Caco-2 (cell line): ENCODE data around the gene SLC25A5. TPM values are rescaled to one million over a fixed set of nuclear protein-coding genes. Genes with fewer than 3 reads are reported as not detected.

Source experiments
- BruUV-seq: library from RNA; stranded (reverse); fragments of 400-500 nt; replicated peaks from 2 replicates; lab custom pipeline; 2021; lab: Mats Ljungman, UMichigan
- CTCF ChIA-PET: fragments of 300-600 bp; sonication (Branson Sonifier 250); formaldehyde crosslinking; loops from one replicate; lab custom pipeline; 2022; ENCODE audit warnings: antibody characterized with exemption; lab: Charles Lee
- POLR2A ChIA-PET: fragments of 300-600 bp; sonication (Branson Sonifier 250); formaldehyde crosslinking; loops from one replicate; lab custom pipeline; 2022; ENCODE audit warnings: antibody characterized with exemption; lab: Charles Lee
- DNase-seq, 2 experiments: peaks; one replicate each; pipeline versions ENCODE4 v3.0.0 to v3.0.0-alpha.2; 2020 to 2022
- H3K27me3 ChIP-seq: replicated peaks from 2 replicates; pipeline ENCODE4 v1.6.0; 2011; ENCODE audit warnings: low read length; ENCODE audit not compliant: control insufficient read depth, insufficient read depth
- H3K36me3 ChIP-seq: 2 replicates; pipeline ENCODE4 v1.5.1; 2011; ENCODE audit warnings: low read length; ENCODE audit not compliant: control insufficient read depth, insufficient read depth
- H3K4me1 ChIP-seq: fragments of 250-450 bp; sonication (Bioruptor Pico); 2 replicates; pipeline ENCODE4 v1.5.1; 2020; ENCODE audit warnings: mild to moderate bottlenecking
- H3K4me3 ChIP-seq: 2 replicates; pipeline ENCODE4 v1.5.1; 2011; ENCODE audit warnings: low read depth, mild to moderate bottlenecking, control low read depth, low read length
- H3K9me3 ChIP-seq: fragments of 250-450 bp; sonication (Bioruptor Pico); 2 replicates; pipeline ENCODE4 v1.5.1; 2020; ENCODE audit warnings: mild to moderate bottlenecking, moderate library complexity
- H3K27ac Mint-ChIP-seq: one replicate; pipeline ENCODE4 v1.8.0; 2022; ENCODE audit warnings: mixed read lengths; ENCODE audit not compliant: unreplicated experiment
- H3K27me3 Mint-ChIP-seq: one replicate; pipeline ENCODE4 v1.8.0; 2022; ENCODE audit warnings: mixed read lengths; ENCODE audit not compliant: insufficient read depth, unreplicated experiment
- H3K36me3 Mint-ChIP-seq: one replicate; pipeline ENCODE4 v1.8.0; 2022; ENCODE audit warnings: mild to moderate bottlenecking, mixed read lengths; ENCODE audit not compliant: insufficient read depth, unreplicated experiment
- H3K4me1 Mint-ChIP-seq: one replicate; pipeline ENCODE4 v1.8.0; 2022; ENCODE audit warnings: low read depth, mixed read lengths; ENCODE audit not compliant: unreplicated experiment
- H3K4me3 Mint-ChIP-seq: one replicate; pipeline ENCODE4 v1.8.0; 2022; ENCODE audit warnings: mild to moderate bottlenecking, moderate library complexity, mixed read lengths; ENCODE audit not compliant: unreplicated experiment
- H3K9me3 Mint-ChIP-seq: one replicate; pipeline ENCODE4 v1.8.0; 2022; ENCODE audit warnings: mixed read lengths; ENCODE audit not compliant: unreplicated experiment
- intact Hi-C: fragments of 100-400 bp; cut with micrococcal nuclease; formaldehyde crosslinking; loops from one replicate; pipeline ENCODE4 v1.10.0; 2022; ENCODE audit not compliant: unreplicated experiment
- total RNA-seq: library from RNA; stranded (reverse); gene quantifications from 2 replicates; pipeline ENCODE4 v1.2.3, GENCODE V29; 2022
- TF ChIP-seq, protein P1 (sequence below), 2 experiments: fragments of 200-600 bp in 1 of 2; IDR thresholded peaks; 1 replicate in 1 of 2; 2 replicates in 1 of 2; pipeline versions ENCODE4 v1.5.1 to v1.8.0; 2011 to 2022; ENCODE audit warnings: antibody characterized with exemption in 1 of 2, control low read depth in 1 of 2, inconsistent platforms in 1 of 2, low read depth in 1 of 2, low read length in 1 of 2, mild to moderate bottlenecking in 1 of 2, moderate library complexity in 1 of 2; ENCODE audit not compliant: insufficient read depth in 1 of 2, severe bottlenecking in 1 of 2, unreplicated experiment in 1 of 2

Gene SLC25A5
- total RNA-seq, 1 experiment from 2014 or later = 416 TPM

DNA sequence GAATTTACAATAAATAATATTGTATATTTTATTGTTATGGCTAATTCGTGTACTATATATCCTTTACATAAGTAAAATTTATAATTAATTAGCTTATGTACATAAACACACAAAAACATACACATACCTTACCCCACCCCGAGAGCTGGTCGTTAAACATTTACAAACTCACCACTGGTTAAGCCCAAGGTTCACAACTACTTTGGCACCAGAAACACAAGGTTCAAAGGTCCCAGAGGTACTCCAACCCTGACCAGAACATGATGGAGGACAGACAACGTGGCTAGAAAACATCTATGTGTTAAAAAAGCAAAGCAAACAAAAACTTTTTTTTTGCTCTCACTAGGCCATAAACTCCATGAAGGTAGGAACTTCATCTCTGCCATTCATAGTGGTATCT is 37.7 kb downstream of the SLC25A5 start:
- POLR2A ChIA-PET = interaction anchor here (0.6 kb wide), 1 partner anchor 417 kb away, joined by 3 read pairs; no protein-coding TSS in a partner anchor
- TF ChIP-seq, protein P1, sequence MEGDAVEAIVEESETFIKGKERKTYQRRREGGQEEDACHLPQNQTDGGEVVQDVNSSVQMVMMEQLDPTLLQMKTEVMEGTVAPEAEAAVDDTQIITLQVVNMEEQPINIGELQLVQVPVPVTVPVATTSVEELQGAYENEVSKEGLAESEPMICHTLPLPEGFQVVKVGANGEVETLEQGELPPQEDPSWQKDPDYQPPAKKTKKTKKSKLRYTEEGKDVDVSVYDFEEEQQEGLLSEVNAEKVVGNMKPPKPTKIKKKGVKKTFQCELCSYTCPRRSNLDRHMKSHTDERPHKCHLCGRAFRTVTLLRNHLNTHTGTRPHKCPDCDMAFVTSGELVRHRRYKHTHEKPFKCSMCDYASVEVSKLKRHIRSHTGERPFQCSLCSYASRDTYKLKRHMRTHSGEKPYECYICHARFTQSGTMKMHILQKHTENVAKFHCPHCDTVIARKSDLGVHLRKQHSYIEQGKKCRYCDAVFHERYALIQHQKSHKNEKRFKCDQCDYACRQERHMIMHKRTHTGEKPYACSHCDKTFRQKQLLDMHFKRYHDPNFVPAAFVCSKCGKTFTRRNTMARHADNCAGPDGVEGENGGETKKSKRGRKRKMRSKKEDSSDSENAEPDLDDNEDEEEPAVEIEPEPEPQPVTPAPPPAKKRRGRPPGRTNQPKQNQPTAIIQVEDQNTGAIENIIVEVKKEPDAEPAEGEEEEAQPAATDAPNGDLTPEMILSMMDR (IDR thresholded peaks at IDR 0.05; ENCODE audit: insufficient read depth in 1 of 2, low read depth in 1 of 2, low read length in 1 of 2, severe bottlenecking in 1 of 2, unreplicated experiment in 1 of 2) = no peak
- CTCF ChIA-PET = interaction anchor here (1.0 kb wide), 1 partner anchor 10 kb away, joined by 4 read pairs; no protein-coding TSS in a partner anchor
- no peak overlapping the region for H3K4me3 ChIP-seq
- no peaks in the 10 kb centered on the region for H3K9me3 Mint-ChIP-seq
- H3K27me3 ChIP-seq = no peaks in the 10 kb centered on the region
- H3K4me3 Mint-ChIP-seq = no peak overlapping the region
- H3K36me3 ChIP-seq = no peaks in the 10 kb centered on the region
- H3K27ac Mint-ChIP-seq = no peak overlapping the region
- no peaks in the 10 kb centered on the region for H3K4me1 ChIP-seq
- no TSS peak for BruUV-seq
- H3K4me1 Mint-ChIP-seq = no peaks in the 10 kb centered on the region
- no peaks in the 10 kb centered on the region for H3K36me3 Mint-ChIP-seq
- intact Hi-C loops = no loop called here
- DNase-seq = peak; percentile 45 to 51
- no peaks in the 10 kb centered on the region for H3K27me3 Mint-ChIP-seq
- H3K9me3 ChIP-seq = no peaks in the 10 kb centered on the region

- no peaks in the 10 kb centered on the region for H3K9me3 Mint-ChIP-seq
- Histone ChIP-seq H3K9me3 (no peaks in the 10 kb centered on the region), H3K36me3 (no peaks in the 10 kb centered on the region), H3K4me3 (no peak overlapping the region), H3K27me3 (no peaks in the 10 kb centered on the region), H3K4me1 (no peaks in the 10 kb centered on the region)
- no peak overlapping the region for H3K4me3 Mint-ChIP-seq
- no peaks in the 10 kb centered on the region for H3K4me1 Mint-ChIP-seq
- H3K27me3 Mint-ChIP-seq = no peaks in the 10 kb centered on the region
- no peak overlapping the region for H3K27ac Mint-ChIP-seq
- no TSS peak for BruUV-seq
- intact Hi-C loops = no loop called here
- DNase-seq = no peak
- TF ChIP-seq, protein P1 (IDR thresholded peaks at IDR 0.05; ENCODE audit: insufficient read depth in 1 of 2, low read depth in 1 of 2, low read length in 1 of 2, severe bottlenecking in 1 of 2, unreplicated experiment in 1 of 2) = no peak
- ChIA-PET CTCF (no interaction called here), POLR2A (no interaction called here)
- H3K36me3 Mint-ChIP-seq = no peaks in the 10 kb centered on the region
Observed at GRCh38 chrX:119507206-119507605, 39.0 kb downstream of the SLC25A5 start.

- no peaks in the 10 kb centered on the region for H3K9me3 ChIP-seq
- H3K27me3 ChIP-seq = no peaks in the 10 kb centered on the region
- peak; percentile 77 to 80 for DNase-seq
- no TSS peak for BruUV-seq
- no peaks in the 10 kb centered on the region for H3K4me1 ChIP-seq
- no peak overlapping the region for H3K4me3 ChIP-seq
- Mint-ChIP-seq H3K9me3 (no peaks in the 10 kb centered on the region), H3K4me1 (peaks cover 13% of the 10 kb centered on the region), H3K27me3 (no peaks in the 10 kb centered on the region), H3K4me3 (no peak overlapping the region), H3K36me3 (no peaks in the 10 kb centered on the region), H3K27ac (no peak overlapping the region)
- ChIA-PET POLR2A (interaction anchor here (0.7 to 1.0 kb wide), 2 partner anchors 29 to 44 kb away, joined by 3 to 10 read pairs; partner anchors contain the start of gene SLC25A5), CTCF (interaction anchor here (0.7 to 1.7 kb wide), 18 partner anchors 9 to 416 kb away, joined by 3 to 27 read pairs (median 7); partner anchors contain the start of genes SLC25A5 and UBE2A)
- TF ChIP-seq, protein P1 (IDR thresholded peaks at IDR 0.05; ENCODE audit: insufficient read depth in 1 of 2, low read depth in 1 of 2, low read length in 1 of 2, severe bottlenecking in 1 of 2, unreplicated experiment in 1 of 2) = peak; percentile 44 to 72
- intact Hi-C loops = loop anchor here (1.0 to 10.0 kb wide), 6 partner anchors 24 to 365 kb away; partner anchors contain the start of genes NKRF and SOWAHD
- no peaks in the 10 kb centered on the region for H3K36me3 ChIP-seq
Observed at GRCh38 chrX:119512146-119512800, 44.0 kb downstream of the SLC25A5 start.
